Vein endothelial cell (primary cell): ENCODE results near the gene TEX13B. TPM values are rescaled to one million over a fixed set of nuclear protein-coding genes. Genes with fewer than 3 reads are reported as not detected.

Source experiments
- total RNA-seq: library from RNA; depleted of rRNA; stranded (reverse); fragments of >200 nt; gene quantifications from 2 replicates; pipeline ENCODE4 v1.2.3, GENCODE V29; 2012

Gene TEX13B
- not detected in 2 replicates for total RNA-seq

GRCh38 chrX:107982356-107982755, at the start of gene TEX13B:
TEX13B (minus strand) TSS chrX:107982370; CDS start chrX:107982127, 243 bp downstream.

Other genes starting within 250 kb of the TEX13B start
- 9.6 and 20.6 TPM in 2 replicates for gene TSC22D3, start 206.6 kb downstream of the TEX13B start, total RNA-seq
- gene NCBP2L, start 204.6 kb downstream of the TEX13B start, total RNA-seq, result not detected in 2 replicates
- 67.5 and 89.2 TPM in 2 replicates for gene MID2, start 156.5 kb downstream of the TEX13B start, total RNA-seq
- 0.65 and 5.1 TPM in 2 replicates for gene VSIG1, start 62.7 kb upstream of the TEX13B start, total RNA-seq
- gene PSMD10, start 109.2 kb upstream of the TEX13B start, total RNA-seq, result 98.3 and 108 TPM in 2 replicates
- 23.2 and 46.2 TPM in 2 replicates for gene ATG4A, start 109.4 kb upstream of the TEX13B start, total RNA-seq